CD4-positive, alpha-beta T cell (primary cell): ENCODE results near the gene RETREG2. TPM values are rescaled to one million over a fixed set of nuclear protein-coding genes. Genes with fewer than 3 reads are reported as not detected.

Source experiments
- ATAC-seq: fragments of 200-7000 bp; cut with Tn5 transposase; one replicate; pipeline ENCODE4 v1.10.0; 2022; ENCODE audit warnings: mild to moderate bottlenecking; ENCODE audit not compliant: poor library complexity
- CTCF ChIA-PET: fragments of 350-600 bp; sonication (Branson Sonifier 250); formaldehyde crosslinking; loops from one replicate; lab custom pipeline; 2021; ENCODE audit warnings: antibody characterized with exemption, inconsistent platforms; lab: Charles Lee
- POLR2A ChIA-PET: fragments of 350-600 bp; sonication (Branson Sonifier 250); formaldehyde crosslinking; loops from one replicate; lab custom pipeline; 2021; ENCODE audit warnings: antibody characterized with exemption, inconsistent platforms; lab: Charles Lee
- DNase-seq, 14 experiments: peaks; one replicate each; pipeline ENCODE4 v3.0.0-alpha.2; 2013 to 2020; ENCODE audit warnings: mixed read lengths in 2 of 14
- H3K27ac ChIP-seq, 2 donors: one replicate each; pipeline versions ENCODE4 v1.5.1 to v1.7.0; 2013; ENCODE audit warnings: low read length in 2 of 2, low read depth in 1 of 2, mild to moderate bottlenecking in 1 of 2
- H3K27me3 ChIP-seq, 2 experiments: 1 replicate in 1 of 2; 2 replicates in 1 of 2; pipeline versions ENCODE4 v1.6.1 to v1.7.0; 2013; ENCODE audit warnings: low read length in 2 of 2, control low read depth in 1 of 2, mild to moderate bottlenecking in 1 of 2, moderate library complexity in 1 of 2; ENCODE audit not compliant: insufficient read depth in 2 of 2, control insufficient read depth in 1 of 2
- H3K36me3 ChIP-seq: one replicate; pipeline ENCODE4 v1.6.1; 2013; ENCODE audit warnings: low read length, control low read depth; ENCODE audit not compliant: insufficient read depth
- H3K4me1 ChIP-seq: one replicate; pipeline ENCODE4 v1.6.1; 2013; ENCODE audit warnings: low read length, control low read depth; ENCODE audit not compliant: insufficient read depth
- H3K4me3 ChIP-seq: one replicate; pipeline ENCODE4 v1.5.1; 2013; ENCODE audit warnings: mild to moderate bottlenecking, low read length, moderate library complexity
- H3K9me3 ChIP-seq, 2 experiments: 1 replicate in 1 of 2; 2 replicates in 1 of 2; pipeline versions ENCODE4 v1.6.1 to v1.7.0; 2013; ENCODE audit warnings: low read length in 2 of 2, mild to moderate bottlenecking in 2 of 2, control low read depth in 1 of 2, moderate library complexity in 1 of 2; ENCODE audit not compliant: control insufficient read depth in 1 of 2, insufficient read depth in 1 of 2
- H3K27ac Mint-ChIP-seq: one replicate; pipeline ENCODE4 v1.8.0; 2020; ENCODE audit warnings: mixed read lengths
- H3K27me3 Mint-ChIP-seq: one replicate; pipeline ENCODE4 v1.8.0; 2021; ENCODE audit warnings: mixed read lengths
- H3K36me3 Mint-ChIP-seq: one replicate; pipeline ENCODE4 v1.8.0; 2021; ENCODE audit warnings: low read depth, mixed read lengths
- H3K4me1 Mint-ChIP-seq: one replicate; pipeline ENCODE4 v1.8.0; 2021; ENCODE audit warnings: low read depth, mixed read lengths
- H3K4me3 Mint-ChIP-seq: one replicate; pipeline ENCODE4 v1.8.0; 2020; ENCODE audit warnings: mild to moderate bottlenecking, mixed read lengths
- H3K9me3 Mint-ChIP-seq: one replicate; pipeline ENCODE4 v1.8.0; 2020; ENCODE audit warnings: mixed read lengths
- intact Hi-C, 2 experiments: fragments of 100-400 bp; cut with DNase I in 1 of 2; cut with micrococcal nuclease in 1 of 2; formaldehyde crosslinking; loops; one replicate each; pipeline versions ENCODE4 v1.15.1 to v1.9.0; 2023 to 2025; cut with DNase I, micrococcal nuclease
- total RNA-seq, 174 experiments: library from RNA in 2 of 174; stranded (reverse) in 2 of 174; gene quantifications; one replicate each; pipeline ENCODE4 v1.2.3 and lab custom pipeline; 2021 to 2026
- TF ChIP-seq, protein P1 (sequence below): fragments of 200-600 bp; IDR thresholded peaks from one replicate; pipeline ENCODE4 v1.8.0; 2022; ENCODE audit warnings: antibody characterized with exemption, mild to moderate bottlenecking

RETREG2 gene
- total RNA-seq, 2 experiments from 2014 or later, result 82.3 to 83.2 TPM

GRCh38 chr2:219215871-219216534 is 37.9 kb downstream of the RETREG2 start:
- peak overlapping the region; percentile 23 for H3K4me3 Mint-ChIP-seq
- intact Hi-C loops, result loop anchor here (2.0 to 5.0 kb wide), 2 partner anchors 13 to 36 kb away; partner anchors contain the start of genes TUBA4A (in 2 of the 2), TUBA4B (in 2 of the 2), ANKZF1 (in 1 of the 2) and ATG9A (in 1 of the 2)
- H3K4me3 ChIP-seq, result no peak overlapping the region
- no peaks in the 10 kb centered on the region for H3K9me3 ChIP-seq
- ChIA-PET CTCF (interaction anchor here (1.2 to 2.8 kb wide), 3 partner anchors 38 to 79 kb away, joined by 3 to 13 read pairs (median 6); partner anchors contain the start of gene TUBA4A), POLR2A (interaction anchor here (1.9 to 6.7 kb wide), 3 partner anchors 14 to 40 kb away, joined by 6 to 63 read pairs (median 10); partner anchors contain the start of genes ANKZF1, ATG9A, CNPPD1 and TUBA4A)
- peaks cover 14% of the 10 kb centered on the region for H3K36me3 ChIP-seq
- no peaks in the 10 kb centered on the region for H3K9me3 Mint-ChIP-seq
- H3K27me3 Mint-ChIP-seq, result no peaks in the 10 kb centered on the region
- no peaks in the 10 kb centered on the region for H3K27me3 ChIP-seq
- peaks cover 24% of the 10 kb centered on the region for H3K4me1 Mint-ChIP-seq
- DNase-seq (no peak), ATAC-seq (no peak)
- H3K4me1 ChIP-seq, result peaks cover 31% of the 10 kb centered on the region
- no peak overlapping the region for H3K27ac ChIP-seq
- TF ChIP-seq, protein P1, sequence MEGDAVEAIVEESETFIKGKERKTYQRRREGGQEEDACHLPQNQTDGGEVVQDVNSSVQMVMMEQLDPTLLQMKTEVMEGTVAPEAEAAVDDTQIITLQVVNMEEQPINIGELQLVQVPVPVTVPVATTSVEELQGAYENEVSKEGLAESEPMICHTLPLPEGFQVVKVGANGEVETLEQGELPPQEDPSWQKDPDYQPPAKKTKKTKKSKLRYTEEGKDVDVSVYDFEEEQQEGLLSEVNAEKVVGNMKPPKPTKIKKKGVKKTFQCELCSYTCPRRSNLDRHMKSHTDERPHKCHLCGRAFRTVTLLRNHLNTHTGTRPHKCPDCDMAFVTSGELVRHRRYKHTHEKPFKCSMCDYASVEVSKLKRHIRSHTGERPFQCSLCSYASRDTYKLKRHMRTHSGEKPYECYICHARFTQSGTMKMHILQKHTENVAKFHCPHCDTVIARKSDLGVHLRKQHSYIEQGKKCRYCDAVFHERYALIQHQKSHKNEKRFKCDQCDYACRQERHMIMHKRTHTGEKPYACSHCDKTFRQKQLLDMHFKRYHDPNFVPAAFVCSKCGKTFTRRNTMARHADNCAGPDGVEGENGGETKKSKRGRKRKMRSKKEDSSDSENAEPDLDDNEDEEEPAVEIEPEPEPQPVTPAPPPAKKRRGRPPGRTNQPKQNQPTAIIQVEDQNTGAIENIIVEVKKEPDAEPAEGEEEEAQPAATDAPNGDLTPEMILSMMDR, result no peak
- H3K27ac Mint-ChIP-seq, result no peak overlapping the region
- H3K36me3 Mint-ChIP-seq, result peaks cover 35% of the 10 kb centered on the region

DNA sequence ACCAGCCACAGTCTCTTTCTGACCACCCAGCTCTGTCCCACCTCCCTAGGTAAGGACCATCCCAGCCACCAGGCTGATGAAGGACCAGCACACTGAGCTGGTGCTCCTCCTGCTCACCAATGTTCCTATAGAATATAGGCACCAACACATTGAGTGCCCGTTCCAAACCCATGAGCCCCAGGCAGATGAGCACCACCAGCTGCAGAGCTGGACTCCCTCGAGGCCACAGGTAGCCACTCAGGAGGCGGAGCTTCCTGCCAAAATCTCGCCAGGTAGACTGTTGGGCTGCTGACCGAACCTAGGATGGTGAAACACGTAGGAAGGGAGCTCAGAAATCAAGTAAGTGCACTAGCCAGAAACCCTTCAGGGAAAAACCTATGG is 38.5 kb downstream of the RETREG2 start:
- no peak overlapping the region for H3K27ac Mint-ChIP-seq
- TF ChIP-seq, protein P1, result no peak
- H3K27me3 Mint-ChIP-seq, result no peaks in the 10 kb centered on the region
- POLR2A ChIA-PET, result interaction anchor here (0.8 to 6.7 kb wide), 4 partner anchors 13 to 40 kb away, joined by 3 to 63 read pairs (median 8); partner anchors contain the start of genes ANKZF1, ATG9A, CNPPD1 and TUBA4A
- CTCF ChIA-PET, result interaction anchor here (1.2 to 2.8 kb wide), 3 partner anchors 38 to 78 kb away, joined by 3 to 13 read pairs (median 6); partner anchors contain the start of gene TUBA4A
- no peak overlapping the region for H3K27ac ChIP-seq
- peaks cover 26% of the 10 kb centered on the region for H3K4me1 ChIP-seq
- no peaks in the 10 kb centered on the region for H3K27me3 ChIP-seq
- peak overlapping the region; percentile 51 for H3K4me3 Mint-ChIP-seq
- no peaks in the 10 kb centered on the region for H3K9me3 Mint-ChIP-seq
- H3K36me3 Mint-ChIP-seq, result peaks cover 36% of the 10 kb centered on the region
- no peaks in the 10 kb centered on the region for H3K9me3 ChIP-seq
- intact Hi-C loops, result loop anchor here (5.0 kb wide), 1 partner anchor 36 kb away; the partner anchor contains the start of genes TUBA4A (in 2 of the 2) and TUBA4B (in 2 of the 2)
- H3K4me1 Mint-ChIP-seq, result peaks cover 19% of the 10 kb centered on the region
- peaks cover 20% of the 10 kb centered on the region for H3K36me3 ChIP-seq
- no peak for DNase-seq
- no peak overlapping the region for H3K4me3 ChIP-seq
- ATAC-seq, result no peak

GRCh38 chr2:219218217-219218731 is 40.2 kb downstream of the RETREG2 start:
- Histone ChIP-seq H3K4me1 (peaks cover 26% of the 10 kb centered on the region), H3K9me3 (no peaks in the 10 kb centered on the region), H3K27ac (no peak overlapping the region), H3K27me3 (no peaks in the 10 kb centered on the region), H3K36me3 (peaks cover 35% of the 10 kb centered on the region), H3K4me3 (peak overlapping the region; percentile 70)
- Mint-ChIP-seq H3K27ac (peak overlapping the region; percentile 78), H3K9me3 (no peaks in the 10 kb centered on the region), H3K4me1 (peaks cover 18% of the 10 kb centered on the region), H3K27me3 (no peaks in the 10 kb centered on the region), H3K36me3 (peaks cover 50% of the 10 kb centered on the region), H3K4me3 (peak overlapping the region; percentile 85)
- intact Hi-C loops, result loop anchor here (5.0 kb wide), 1 partner anchor 34 kb away; the partner anchor contains the start of genes TUBA4A (in 2 of the 2) and TUBA4B (in 2 of the 2)
- peak in 3 of 14 experiments; percentile 12 to 36 (median 16) for DNase-seq
- ChIA-PET CTCF (interaction anchor here (1.0 to 2.8 kb wide), 4 partner anchors 42 to 189 kb away, joined by 3 to 16 read pairs (median 4); partner anchors contain the start of gene CNPPD1), POLR2A (interaction anchor here (0.5 to 6.7 kb wide), 13 partner anchors 11 to 77 kb away, joined by 3 to 63 read pairs (median 7); partner anchors contain the start of genes ANKZF1, ATG9A, CNPPD1 and DNAJB2)
- ATAC-seq, result peak; percentile 27
- TF ChIP-seq, protein P1, result no peak
